C4-2B (cell line): Measurements from ENCODE around the gene PCDHB10.

Experiments
- ZFX ChIP-seq: fragments of 450-650 bp; IDR thresholded peaks from 2 replicates; pipeline ENCODE4 v1.6.1; 2017
- TF ChIP-seq, protein P1 (sequence below): fragments of 450-650 bp; conservative IDR thresholded peaks from 2 replicates; pipeline ENCODE4 v1.5.1; 2017; ENCODE audit warnings: mild to moderate bottlenecking

- TF ChIP-seq, protein P1, sequence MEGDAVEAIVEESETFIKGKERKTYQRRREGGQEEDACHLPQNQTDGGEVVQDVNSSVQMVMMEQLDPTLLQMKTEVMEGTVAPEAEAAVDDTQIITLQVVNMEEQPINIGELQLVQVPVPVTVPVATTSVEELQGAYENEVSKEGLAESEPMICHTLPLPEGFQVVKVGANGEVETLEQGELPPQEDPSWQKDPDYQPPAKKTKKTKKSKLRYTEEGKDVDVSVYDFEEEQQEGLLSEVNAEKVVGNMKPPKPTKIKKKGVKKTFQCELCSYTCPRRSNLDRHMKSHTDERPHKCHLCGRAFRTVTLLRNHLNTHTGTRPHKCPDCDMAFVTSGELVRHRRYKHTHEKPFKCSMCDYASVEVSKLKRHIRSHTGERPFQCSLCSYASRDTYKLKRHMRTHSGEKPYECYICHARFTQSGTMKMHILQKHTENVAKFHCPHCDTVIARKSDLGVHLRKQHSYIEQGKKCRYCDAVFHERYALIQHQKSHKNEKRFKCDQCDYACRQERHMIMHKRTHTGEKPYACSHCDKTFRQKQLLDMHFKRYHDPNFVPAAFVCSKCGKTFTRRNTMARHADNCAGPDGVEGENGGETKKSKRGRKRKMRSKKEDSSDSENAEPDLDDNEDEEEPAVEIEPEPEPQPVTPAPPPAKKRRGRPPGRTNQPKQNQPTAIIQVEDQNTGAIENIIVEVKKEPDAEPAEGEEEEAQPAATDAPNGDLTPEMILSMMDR, result peak; percentile 48
- TF ChIP-seq ZFX, result no peak
Measured at GRCh38 chr5:141208478-141208877, 16.3 kb downstream of the PCDHB10 start, which contains the start of gene PCDHB12.
